HG03342 (cell line): ENCODE data around the gene KIF1B.
"Not testable (repeated sequence)": the region's sequence is repeated elsewhere in the genome, so short reads cannot be mapped to it uniquely, and the experiment has no call there.

Experiments
- ATAC-seq: cut with Tn5 transposase; IDR thresholded peaks from one replicate; pipeline ENCODE4 v1.9.1; 2021; ENCODE audit warnings: mild to moderate bottlenecking, moderate library complexity; ENCODE audit not compliant: unreplicated experiment

Gene KIF1B

DNA sequence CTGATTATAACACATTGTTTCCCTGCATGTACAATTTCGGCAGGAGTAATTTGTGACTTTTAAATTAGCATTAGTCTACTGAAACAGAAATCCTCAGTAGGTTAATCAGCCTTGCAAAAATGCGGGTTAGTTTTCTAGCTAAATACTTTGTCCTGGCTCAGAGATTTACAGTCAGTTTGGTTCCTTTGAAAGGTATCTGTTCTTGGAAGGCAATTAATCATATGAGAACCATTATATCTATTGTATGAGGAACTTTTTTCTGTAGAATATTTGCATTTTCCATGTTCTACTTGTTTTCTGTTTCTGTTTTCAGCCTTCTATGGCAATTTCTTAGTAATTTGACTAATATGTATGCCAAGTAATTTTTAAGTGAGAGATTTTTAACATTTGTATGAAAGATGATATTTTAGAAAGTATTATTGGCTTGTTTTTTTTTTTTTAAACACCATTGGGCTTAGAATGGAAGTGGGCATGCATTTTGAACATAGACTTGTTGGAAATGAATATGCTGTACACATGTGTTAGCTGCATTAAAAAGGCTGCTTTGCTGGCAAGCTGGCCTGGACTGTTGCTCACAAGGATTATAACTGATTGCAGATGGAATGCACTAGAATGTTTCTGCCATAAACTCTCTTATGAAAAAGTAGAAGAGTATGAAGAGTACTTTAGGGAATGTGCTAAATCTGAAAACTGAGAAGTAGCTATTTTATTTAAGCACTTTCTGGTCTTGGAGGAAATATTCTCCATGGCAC is 26.2 kb downstream of the KIF1B start:
- no peak for ATAC-seq

DNA sequence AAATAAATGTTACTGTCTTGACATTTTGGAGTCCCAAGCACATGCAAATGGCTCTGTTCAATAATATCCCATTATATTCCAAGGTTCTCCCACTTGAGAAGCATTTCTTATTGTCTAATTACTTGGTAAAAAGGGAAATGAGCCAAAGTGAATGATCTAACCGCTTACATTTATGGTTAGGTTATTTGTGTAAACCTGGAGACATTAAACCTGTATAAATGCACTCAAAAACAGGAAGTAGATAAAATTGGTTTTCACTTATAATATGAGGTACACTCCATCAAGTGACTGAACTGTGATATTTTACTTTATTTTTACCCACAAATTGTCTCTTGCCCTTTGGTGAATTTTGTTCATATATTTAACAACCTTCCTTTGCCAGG is 26.8 kb downstream of the KIF1B start:
- no peak for ATAC-seq

DNA sequence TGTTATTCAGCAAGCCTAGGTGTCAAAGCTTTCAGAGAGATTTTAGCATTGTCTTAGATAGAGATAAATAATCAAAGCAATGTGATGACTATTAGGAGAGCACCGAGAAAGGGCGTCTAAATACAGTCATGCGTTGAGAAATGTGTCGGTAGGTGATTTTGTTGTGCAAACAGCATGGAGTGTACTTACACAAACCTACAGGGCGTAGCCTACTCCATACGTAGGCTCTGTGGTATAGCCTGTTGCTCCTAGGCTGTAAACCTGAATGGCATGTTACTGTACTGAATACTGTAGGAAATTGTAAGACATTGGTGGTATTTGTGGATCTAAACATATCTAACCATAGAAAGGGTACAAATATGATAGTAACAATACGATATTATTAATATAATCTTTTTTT is 31.8 kb downstream of the KIF1B start:
- ATAC-seq, result no peak

DNA sequence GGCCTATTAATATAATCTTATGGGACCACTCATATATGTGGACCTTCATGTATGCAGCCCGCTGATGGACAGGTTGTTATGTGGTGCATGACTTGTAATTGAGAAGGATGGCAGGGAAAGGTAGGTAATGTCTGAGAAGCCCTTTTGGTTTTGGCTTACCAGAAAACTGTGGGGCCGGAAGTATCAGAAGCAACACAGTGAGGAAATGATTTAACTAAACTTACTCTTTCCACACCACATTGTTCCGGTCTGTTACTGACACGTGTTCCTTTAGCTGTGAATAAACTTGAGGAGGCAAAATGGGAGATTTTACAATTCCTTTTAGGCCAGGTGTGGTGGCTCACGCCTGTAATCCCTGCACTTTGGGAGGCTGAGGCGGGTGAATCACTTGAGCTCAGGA is 32.4 kb downstream of the KIF1B start:
- no peak for ATAC-seq

DNA sequence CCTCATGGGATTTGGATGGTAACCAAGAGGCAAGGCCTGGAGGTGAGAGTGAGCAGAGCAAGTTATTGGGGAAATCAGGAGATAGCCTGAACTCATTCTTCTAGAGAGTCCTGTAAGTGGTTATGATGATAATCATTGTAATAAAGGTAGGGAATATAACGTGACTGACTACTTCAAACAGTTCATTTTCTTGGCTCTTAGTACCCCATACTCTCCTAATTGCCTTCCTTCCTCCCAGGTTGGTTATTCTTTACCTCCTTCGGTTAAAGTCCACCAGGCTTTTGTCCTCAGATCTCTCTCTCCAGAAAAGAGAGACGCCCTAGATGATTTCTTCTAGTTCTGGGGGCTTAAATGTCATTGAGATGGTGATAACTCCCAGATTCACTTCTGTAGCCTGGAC is 35.3 kb downstream of the KIF1B start:
- no peak for ATAC-seq

DNA sequence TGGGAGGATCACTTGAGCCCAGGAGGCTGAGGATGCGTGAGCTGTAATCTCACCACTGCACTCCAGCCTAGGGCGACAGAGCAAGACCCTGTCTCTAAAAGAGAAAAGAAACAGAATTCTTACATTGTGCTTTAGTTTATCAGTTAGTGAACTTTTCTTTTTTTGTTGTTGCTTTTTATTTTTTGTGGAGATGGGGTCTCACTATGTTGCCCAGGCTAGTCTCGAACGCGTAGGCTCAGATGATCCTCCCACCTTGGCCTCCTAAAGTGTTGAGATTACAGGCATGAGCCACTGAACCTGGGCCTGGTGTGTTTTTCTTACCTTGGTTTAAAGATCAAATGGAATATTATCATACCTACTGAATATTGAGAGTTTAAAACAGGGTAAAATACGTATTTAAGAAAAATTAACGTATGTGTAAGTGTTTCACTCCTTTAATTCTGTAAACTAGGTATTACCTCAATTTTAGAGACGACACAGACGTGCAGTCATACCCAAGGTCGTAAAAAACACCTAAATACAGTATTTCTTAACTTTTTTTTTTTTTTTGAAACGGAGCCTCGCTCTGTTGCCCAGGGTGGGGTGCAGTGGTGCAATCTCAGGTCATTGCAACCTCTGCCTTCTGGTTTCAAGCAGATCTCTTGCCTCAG is 39.6 kb downstream of the KIF1B start:
- ATAC-seq, result no peak

DNA sequence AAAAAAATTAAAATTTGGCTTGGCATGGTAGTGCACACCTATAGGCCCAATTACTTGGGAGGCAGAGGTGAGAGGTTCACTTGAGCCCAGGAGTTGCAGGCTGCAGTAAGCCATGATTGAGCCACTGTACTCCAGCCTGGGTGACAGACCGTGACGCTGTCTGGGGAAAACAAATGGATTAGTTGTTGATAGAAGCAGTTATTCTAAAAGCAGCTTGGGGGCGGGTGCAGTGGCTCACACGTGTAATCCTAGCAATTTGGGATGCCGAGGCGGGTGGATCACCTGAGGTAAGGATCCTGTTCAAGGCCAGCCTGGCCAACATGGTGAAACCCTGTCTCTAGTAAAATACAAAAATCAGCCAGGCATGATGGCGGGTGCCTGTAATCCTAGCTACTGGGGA is 40.3 kb downstream of the KIF1B start:
- no peak for ATAC-seq

DNA sequence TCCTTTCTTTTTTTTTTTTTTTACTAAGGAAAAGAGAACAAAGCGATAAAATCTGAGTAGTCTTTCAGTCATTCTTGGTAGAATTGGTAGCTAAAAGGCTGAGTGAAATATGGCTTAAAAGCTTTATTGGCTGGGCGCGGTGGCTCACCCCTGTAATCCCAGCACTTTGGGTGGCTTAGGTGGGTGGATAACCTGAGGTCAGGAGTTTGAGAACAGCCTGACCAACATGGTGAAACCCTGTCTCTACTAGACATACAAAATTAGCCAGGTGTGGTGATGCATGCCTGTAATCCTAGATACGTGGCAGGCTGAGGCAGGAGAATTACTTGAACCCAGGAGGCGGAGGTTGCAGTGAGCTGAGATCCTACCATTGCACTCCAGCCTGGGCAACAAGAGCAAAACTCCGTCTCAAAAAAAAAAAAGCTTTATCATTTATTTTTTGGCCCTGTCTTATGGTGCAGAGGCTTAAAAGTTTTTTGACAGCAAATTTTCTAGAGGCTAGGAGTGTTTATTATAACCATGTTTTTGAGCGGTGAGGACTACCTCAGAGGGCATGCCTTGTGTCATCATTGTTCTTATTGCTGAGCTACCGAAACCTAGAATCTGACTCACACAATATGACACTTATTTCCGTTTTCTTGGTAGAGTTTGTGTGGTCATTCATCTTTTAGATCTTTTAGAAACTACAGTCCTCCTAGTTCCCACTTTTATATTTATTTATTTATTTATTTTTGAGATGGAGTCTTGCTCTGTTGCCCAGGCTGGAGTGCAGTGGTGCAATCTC is 41.1 kb downstream of the KIF1B start:
- not testable (repeated sequence) for ATAC-seq

DNA sequence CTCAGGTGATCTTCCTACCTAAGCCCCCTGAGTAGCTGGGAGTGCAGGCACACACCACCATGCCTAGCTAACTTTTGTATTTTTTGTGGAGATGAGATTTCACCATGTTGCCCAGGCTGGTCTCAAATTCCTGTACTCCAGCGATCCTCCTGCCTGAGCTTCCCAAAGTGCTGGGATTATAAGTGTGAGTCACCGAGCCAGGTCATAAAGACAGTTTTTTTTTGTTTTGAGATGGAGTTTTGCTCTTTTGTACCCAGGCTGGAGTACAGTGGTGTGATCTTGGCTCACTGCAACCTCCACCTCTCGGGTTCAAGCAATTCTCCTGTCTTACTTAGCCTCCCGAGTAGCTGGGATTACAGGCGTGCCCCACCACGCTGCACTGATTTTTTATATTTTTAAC is 42.1 kb downstream of the KIF1B start:
- no peak for ATAC-seq

DNA sequence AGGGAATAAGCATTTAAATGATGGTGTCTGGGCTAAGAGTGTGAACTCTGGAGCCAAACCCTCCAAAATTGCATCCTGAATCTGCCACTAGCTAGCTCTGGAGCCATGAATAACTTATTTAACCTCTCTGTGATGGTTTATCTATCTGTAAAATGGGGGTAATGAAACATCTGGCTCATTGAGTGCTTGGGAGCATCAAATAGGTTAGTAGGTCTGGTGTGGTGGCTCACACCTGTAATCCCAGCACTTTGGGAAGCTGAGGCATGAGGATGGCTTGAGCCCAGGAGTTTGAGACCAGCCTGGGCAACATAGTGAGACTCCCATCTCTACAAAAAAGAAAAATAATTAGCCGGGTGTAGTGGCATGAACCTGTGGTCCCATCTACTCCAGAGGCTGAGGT is 42.8 kb downstream of the KIF1B start:
- no peak for ATAC-seq

DNA sequence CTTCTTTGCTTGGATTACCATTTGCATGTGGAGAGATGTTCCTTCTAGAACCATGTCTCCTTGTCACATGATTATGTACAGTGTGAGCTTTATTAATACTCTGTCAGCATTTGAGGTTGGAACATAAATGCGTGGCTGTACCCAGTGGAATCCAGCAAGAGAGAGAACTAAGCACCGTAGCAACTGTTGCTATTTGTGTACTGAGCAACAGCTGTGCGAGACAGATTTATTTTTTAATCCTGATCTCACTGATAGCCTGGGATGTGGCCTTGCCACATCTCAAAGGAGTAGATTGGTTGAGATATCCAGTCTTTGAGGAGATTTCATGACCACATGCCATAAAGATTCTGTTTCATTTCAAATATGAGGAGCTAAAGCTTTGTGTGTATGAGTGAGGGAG is 43.4 kb downstream of the KIF1B start:
- no peak for ATAC-seq

DNA sequence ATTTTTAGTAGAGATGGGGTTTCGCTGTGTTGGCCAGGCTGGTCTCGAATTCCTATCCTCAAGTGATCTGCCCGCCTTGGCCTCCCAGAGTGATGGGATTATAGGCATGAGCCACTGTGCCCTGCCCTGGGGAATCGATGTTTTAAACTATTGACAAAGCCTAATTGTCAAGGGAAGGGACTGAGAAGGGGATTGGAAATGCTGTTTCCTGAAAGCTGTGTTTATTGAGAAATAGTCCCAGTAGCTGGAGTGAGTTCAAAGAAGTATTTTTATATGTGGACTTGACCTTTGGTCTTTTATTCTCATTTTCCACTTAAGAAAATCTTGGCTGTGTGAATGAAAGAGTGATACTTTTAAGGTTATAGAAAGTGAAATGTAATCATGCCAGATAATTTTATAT is 47.5 kb downstream of the KIF1B start:
- no peak for ATAC-seq

DNA sequence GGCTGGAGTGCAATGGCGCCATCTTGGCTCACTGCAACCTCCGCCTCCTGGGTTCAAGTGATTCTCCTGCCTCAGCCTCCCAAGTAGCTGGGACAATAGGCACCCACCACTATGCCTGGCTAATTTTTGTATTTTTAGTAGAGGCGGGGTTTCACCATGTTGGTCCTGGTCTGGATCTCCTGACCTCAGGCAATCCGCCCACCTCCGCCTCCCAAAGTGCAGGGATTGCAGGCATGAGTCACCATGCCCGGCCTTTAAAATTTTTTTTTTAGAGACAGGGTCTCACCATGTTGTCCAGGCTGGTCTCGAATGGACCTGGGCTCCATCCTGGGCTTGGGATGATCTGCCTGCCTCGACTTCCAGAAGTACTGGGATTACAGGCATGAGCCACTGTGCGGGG is 49.2 kb downstream of the KIF1B start:
- ATAC-seq, result not testable (repeated sequence)

DNA sequence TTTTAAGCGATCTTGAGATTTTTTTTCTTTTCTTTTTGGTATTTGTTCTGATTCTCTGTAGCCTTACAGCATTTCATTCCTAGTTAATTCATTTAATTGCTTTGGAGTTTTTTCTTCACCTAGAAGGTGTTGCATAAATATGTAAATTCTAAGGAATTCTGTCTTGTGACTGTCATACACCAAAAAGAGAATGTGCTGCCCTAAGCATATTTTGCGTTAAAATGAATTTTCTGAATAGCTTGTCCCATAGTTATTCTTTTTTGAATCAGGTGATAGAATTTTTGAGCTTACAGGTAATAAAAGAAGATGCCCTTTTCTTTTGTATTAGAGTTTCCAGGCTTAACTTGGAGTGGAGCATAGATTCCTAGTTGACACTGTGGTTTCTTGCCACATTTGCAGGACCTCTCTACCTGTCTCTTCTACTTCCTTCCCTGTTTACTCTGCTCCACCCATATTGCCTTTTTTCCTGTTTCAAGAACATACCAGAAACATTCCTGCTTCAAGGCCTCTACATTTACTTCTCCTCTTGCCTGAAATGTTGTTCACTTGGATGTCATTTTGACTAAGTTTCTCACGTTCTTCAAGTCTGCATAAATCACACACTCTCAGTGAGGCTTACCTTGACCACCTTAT is 53.2 kb downstream of the KIF1B start:
- ATAC-seq, result no peak

DNA sequence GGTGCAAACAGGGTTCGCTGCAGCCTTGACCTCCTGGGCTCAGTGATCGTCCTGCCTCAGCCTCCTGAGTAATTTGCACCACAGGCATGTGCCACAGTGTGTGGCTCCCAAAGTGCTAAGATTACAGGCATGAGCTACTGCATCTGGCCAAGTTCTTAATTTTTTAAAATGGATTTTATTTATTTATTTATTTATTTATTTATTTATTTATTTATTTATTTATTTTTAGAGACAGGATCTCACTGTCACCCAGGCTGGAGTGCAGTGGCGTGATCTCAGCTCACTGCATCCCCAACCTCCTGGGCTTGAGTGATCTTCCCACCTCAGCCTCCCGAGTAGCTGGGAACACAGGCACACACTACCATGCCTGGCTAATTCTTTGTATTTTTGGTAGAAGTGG is 54.7 kb downstream of the KIF1B start:
- ATAC-seq, result no peak

DNA sequence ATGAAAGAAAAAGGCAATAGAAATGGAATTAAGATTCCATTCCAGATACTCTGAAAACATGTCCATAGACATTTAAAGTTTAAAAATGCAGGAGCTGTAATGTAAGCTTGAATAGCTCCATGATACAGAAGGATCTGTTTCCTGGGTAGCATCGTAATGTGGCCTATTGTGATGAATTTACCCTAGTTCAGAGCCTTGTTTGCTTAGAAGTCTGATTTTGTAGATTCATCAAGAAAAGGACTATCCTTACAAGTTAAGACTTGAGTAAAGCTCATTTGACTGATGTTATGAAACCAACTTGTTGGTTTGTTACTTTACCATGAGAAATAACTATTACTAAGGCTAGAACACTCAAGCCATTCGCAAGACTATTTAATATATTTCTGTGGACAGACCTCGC is 55.5 kb downstream of the KIF1B start:
- no peak for ATAC-seq

DNA sequence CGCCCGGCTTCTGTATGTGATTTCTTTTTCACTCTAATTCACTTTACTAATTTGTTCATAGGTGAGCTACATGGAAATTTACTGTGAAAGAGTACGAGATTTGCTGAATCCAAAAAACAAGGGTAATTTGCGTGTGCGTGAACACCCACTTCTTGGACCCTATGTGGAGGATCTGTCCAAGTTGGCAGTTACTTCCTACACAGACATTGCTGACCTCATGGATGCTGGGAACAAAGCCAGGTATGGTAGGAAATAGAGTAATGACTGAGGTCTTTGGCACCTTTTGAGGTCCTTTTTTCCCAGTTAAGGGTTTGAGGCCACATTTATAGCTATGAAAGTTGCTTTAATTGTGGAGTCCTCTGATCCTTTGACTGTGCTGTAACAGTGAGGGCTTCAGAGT is 56.9 kb downstream of the KIF1B start:
- ATAC-seq, result no peak

DNA sequence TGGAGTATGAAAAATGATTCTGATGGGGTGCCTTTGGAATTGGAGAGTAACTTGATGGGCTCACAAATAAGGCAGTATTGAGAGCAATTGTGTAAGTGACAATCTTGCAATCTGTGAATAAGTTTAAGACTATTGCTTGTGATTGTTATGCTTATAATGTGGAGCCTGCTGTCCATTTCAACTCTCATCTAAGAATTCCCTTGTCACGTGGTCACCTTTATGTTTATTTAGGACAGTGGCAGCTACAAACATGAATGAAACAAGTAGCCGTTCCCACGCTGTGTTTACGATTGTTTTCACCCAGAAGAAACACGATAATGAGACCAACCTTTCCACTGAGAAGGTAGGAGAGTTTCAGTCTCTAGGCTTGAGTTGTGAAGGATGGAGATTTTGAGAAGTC is 57.6 kb downstream of the KIF1B start:
- ATAC-seq, result no peak

DNA sequence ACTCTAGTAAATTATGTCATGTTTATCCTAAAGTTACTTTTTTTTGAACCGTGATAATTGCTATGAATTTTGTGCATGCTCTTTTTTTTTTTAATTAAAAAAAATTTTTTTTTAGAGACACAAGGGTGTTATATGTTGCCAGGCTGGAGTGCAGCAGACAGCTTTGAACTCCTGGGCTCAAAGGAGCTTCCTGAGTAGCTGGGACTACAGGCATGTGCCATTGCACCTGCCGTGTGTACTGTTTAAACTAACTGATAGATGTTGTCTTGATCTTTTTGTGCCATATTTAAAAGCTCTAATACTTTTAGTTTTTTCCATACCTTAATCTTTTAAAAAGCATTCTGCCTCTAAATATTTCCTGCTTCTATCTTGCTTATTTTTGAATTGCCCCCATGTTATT is 60.7 kb downstream of the KIF1B start:
- ATAC-seq, result no peak

DNA sequence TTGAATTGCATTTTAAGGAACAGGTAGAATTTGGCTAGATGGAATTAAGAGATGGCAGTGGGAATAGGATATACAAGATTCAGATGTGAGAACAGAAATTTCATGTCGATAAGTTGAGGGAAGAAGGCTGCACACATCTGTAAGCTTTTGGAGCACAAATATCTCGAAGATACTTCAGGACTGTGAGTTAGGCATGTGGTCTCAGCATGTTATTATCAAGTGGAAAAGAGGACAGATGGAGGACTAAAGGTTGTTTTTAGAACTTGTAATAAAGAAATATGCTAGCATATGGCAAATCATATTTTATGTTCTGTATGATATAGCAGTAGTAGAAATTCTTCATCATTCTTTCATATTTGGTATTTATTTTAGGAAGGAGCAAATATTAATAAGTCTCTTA is 61.5 kb downstream of the KIF1B start:
- no peak for ATAC-seq

DNA sequence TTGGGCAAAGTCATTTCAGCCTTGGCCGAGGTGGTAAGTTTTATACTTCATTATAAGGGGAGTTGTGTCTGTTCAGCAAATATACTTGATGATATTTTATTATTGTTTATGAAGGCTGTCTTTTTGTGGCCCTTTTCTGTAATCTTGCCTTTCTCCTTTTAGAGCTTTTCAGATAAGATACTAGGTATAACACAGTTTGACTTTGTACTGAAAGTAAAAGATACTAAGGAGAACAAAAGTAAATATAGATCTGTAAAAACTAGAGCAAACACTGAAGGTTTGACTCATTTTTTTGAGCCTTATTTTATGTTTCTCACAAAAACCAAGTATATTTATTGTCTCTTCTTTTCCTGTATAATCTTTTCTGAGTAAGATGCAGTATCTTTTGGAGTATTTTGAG is 61.9 kb downstream of the KIF1B start:
- ATAC-seq, result no peak

DNA sequence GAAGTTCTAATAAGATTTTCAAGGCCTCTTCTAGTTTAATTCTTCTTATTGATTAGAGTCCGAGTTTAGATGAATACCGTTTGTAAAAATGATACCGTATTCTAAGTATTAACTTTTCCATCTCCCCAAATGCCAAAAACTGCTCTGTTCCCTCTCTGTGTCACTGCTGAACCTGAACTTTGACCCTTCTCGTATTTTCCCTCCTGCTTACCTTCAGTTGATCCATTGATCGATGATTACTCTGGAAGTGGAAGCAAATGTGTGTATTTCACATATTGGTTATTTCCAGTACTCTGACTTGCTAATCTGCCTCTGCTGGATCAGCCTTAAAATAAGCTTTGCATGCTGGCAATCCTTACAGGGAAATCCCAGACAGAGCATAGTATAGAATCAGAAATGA is 68.5 kb downstream of the KIF1B start:
- ATAC-seq, result no peak
